HPDE6-E6E7 (cell line): ENCODE results near the gene TRIO.
A peak's percentile ranks its signal among the peaks of the same experiment; 100 is the strongest.
"Not testable (repeated sequence)": the region's sequence is repeated elsewhere in the genome, so short reads cannot be mapped to it uniquely, and the experiment has no call there.

ENCODE experiments used
- DNase-seq: peaks from one replicate; pipeline ENCODE4 v3.0.0; 2011; ENCODE audit warnings: missing footprints; ENCODE audit errors: extremely low spot score

The TRIO gene

GRCh38 chr5:14186059-14186830, 43.1 kb downstream of the TRIO start:
- DNase-seq, result no peak

GRCh38 chr5:14187157-14187556, 44.0 kb downstream of the TRIO start:
- DNase-seq, result no peak

GRCh38 chr5:14187660-14188059, 44.5 kb downstream of the TRIO start:
- DNase-seq, result no peak

- no peak for DNase-seq
Measured at GRCh38 chr5:14188778-14189177, 45.6 kb downstream of the TRIO start.

GRCh38 chr5:14189680-14190079, 46.5 kb downstream of the TRIO start:
- no peak for DNase-seq

- DNase-seq, result peak; percentile 89
Measured at GRCh38 chr5:14190194-14191164, 47.3 kb downstream of the TRIO start.

- DNase-seq, result no peak
Measured at GRCh38 chr5:14191325-14191724, 48.2 kb downstream of the TRIO start.

- no peak for DNase-seq
Measured at GRCh38 chr5:14193496-14193895, 50.4 kb downstream of the TRIO start.

- DNase-seq, result no peak
Measured at GRCh38 chr5:14195588-14195987, 52.4 kb downstream of the TRIO start.

GRCh38 chr5:14197056-14197455, 53.9 kb downstream of the TRIO start:
- DNase-seq, result no peak

GRCh38 chr5:14199902-14200301, 56.8 kb downstream of the TRIO start:
- DNase-seq, result no peak

- no peak for DNase-seq
Measured at GRCh38 chr5:14200312-14200990, 57.3 kb downstream of the TRIO start.

- DNase-seq, result no peak
Measured at GRCh38 chr5:14201325-14202045, 58.3 kb downstream of the TRIO start.

GRCh38 chr5:14202462-14202861, 59.3 kb downstream of the TRIO start:
- no peak for DNase-seq

GRCh38 chr5:14204011-14204670, 61.0 kb downstream of the TRIO start:
- no peak for DNase-seq

GRCh38 chr5:14204785-14205321, 61.7 kb downstream of the TRIO start:
- no peak for DNase-seq

GRCh38 chr5:14206028-14206725, 63.0 kb downstream of the TRIO start:
- DNase-seq, result no peak

- not testable (repeated sequence) for DNase-seq
Measured at GRCh38 chr5:14207428-14207827, 64.3 kb downstream of the TRIO start.

GRCh38 chr5:14208071-14209021, 65.2 kb downstream of the TRIO start:
- DNase-seq, result no peak
